Keratinocyte (primary cell): ENCODE measurements around the gene NLRC5. TPM values are rescaled to one million over a fixed set of nuclear protein-coding genes. Genes with fewer than 3 reads are reported as not detected.

Experiments
- DNase-seq: peaks from one replicate; pipeline ENCODE4 v3.0.0-alpha.2; 2011; ENCODE audit warnings: low read depth, missing footprints, low spot score
- FAIRE-seq: peaks from 2 replicates; lab custom pipeline; 2011; peaks lifted over from hg19 to GRCh38; lab: Jason Lieb, UNC
- H2AFZ ChIP-seq: 2 replicates; pipeline ENCODE4 v1.6.0; 2012; ENCODE audit warnings: low read length, control low read depth, inconsistent platforms; ENCODE audit not compliant: control insufficient read depth
- H3K27ac ChIP-seq: 2 replicates; pipeline ENCODE4 v1.5.1; 2011; ENCODE audit warnings: low read length; ENCODE audit not compliant: control insufficient read depth, insufficient read depth
- H3K27me3 ChIP-seq: 3 replicates; pipeline ENCODE4 v1.6.0; 2011; ENCODE audit warnings: low read length; ENCODE audit not compliant: control insufficient read depth, insufficient read depth; ENCODE audit errors: extremely low read depth
- H3K36me3 ChIP-seq, 2 experiments: 2 replicates in 1 of 2; 3 replicates in 1 of 2; pipeline ENCODE4 v1.5.1; 2011; ENCODE audit warnings: low read length in 2 of 2, mild to moderate bottlenecking in 1 of 2; ENCODE audit not compliant: control insufficient read depth in 2 of 2, insufficient read depth in 2 of 2; ENCODE audit errors: extremely low read depth in 1 of 2
- H3K4me1 ChIP-seq: 3 replicates; pipeline ENCODE4 v1.5.1; 2011; ENCODE audit warnings: low read length; ENCODE audit not compliant: control insufficient read depth, insufficient read depth; ENCODE audit errors: extremely low read depth
- H3K4me2 ChIP-seq: 3 replicates; pipeline ENCODE4 v1.6.0; 2011; ENCODE audit warnings: low read depth, low read length; ENCODE audit not compliant: control insufficient read depth, insufficient read depth; ENCODE audit errors: extremely low read depth
- H3K4me3 ChIP-seq, 3 experiments: fragments of 200-600 bp in 1 of 3; sonication (generic) in 1 of 3; 2 replicates in 2 of 3; 3 replicates in 1 of 3; pipeline ENCODE4 v1.5.1; 2011 to 2016; ENCODE audit warnings: low read length in 3 of 3, mild to moderate bottlenecking in 3 of 3, control low read depth in 2 of 3, inconsistent platforms in 1 of 3, low read depth in 1 of 3, mixed read lengths in 1 of 3, mixed run types in 1 of 3, moderate library complexity in 1 of 3; ENCODE audit not compliant: control insufficient read depth in 2 of 3, insufficient read depth in 2 of 3; ENCODE audit errors: extremely low read depth in 1 of 3
- H3K79me2 ChIP-seq: 2 replicates; pipeline ENCODE4 v1.6.0; 2012; ENCODE audit warnings: low read length; ENCODE audit not compliant: control insufficient read depth, insufficient read depth
- H3K9ac ChIP-seq: 3 replicates; pipeline ENCODE4 v1.6.0; 2011; ENCODE audit warnings: low read length; ENCODE audit not compliant: control insufficient read depth, insufficient read depth; ENCODE audit errors: extremely low read depth
- H3K9me1 ChIP-seq: 3 replicates; pipeline ENCODE4 v1.6.0; 2011; ENCODE audit warnings: low read length; ENCODE audit not compliant: control insufficient read depth, insufficient read depth; ENCODE audit errors: extremely low read depth
- H3K9me3 ChIP-seq: 2 replicates; pipeline ENCODE4 v1.5.1; 2012; ENCODE audit warnings: low read depth, low read length; ENCODE audit not compliant: control insufficient read depth
- H4K20me1 ChIP-seq: 3 replicates; pipeline ENCODE4 v1.6.0; 2011; ENCODE audit warnings: low read length; ENCODE audit not compliant: control insufficient read depth, insufficient read depth; ENCODE audit errors: extremely low read depth
- CTCF ChIP-seq, 3 experiments: IDR thresholded peaks in 1 of 3; conservative IDR thresholded peaks in 1 of 3; optimal IDR thresholded peaks in 1 of 3; 2 replicates in 2 of 3; 3 replicates in 1 of 3; pipeline versions ENCODE3 to v1.5.1; 2011; ENCODE audit warnings: low read length in 3 of 3, mild to moderate bottlenecking in 3 of 3, moderate library complexity in 2 of 3, control low read depth in 1 of 3, inconsistent platforms in 1 of 3; ENCODE audit not compliant: insufficient read depth in 2 of 3; ENCODE audit errors: extremely low read depth in 1 of 3
- EZH2 ChIP-seq: IDR thresholded peaks from one replicate; pipeline ENCODE4 v1.6.1; 2012; ENCODE audit warnings: inconsistent platforms, mild to moderate bottlenecking, low read length, moderate library complexity
- dilution Hi-C: fragments of 300-500 bp; cut with MboI; formaldehyde crosslinking; loops from one replicate; pipeline ENCODE4 v1.7.0; 2020; ENCODE audit warnings: low sequenced_read_pairs; ENCODE audit not compliant: extremely low pct_ligation_motif_present
- polyA plus RNA-seq, 5 experiments: library from polyadenylated mRNA; depleted of rRNA in 3 of 5; stranded (reverse) in 3 of 5; stranded (forward) in 1 of 5; unstranded in 1 of 5; fragments of >200 nt; gene quantifications; 1 replicate in 1 of 5; 2 replicates in 3 of 5; 3 replicates in 1 of 5; pipeline versions ENCODE4 v1.2.1 to v1.2.3, GENCODE V29; 2011 to 2012; ENCODE audit warnings: missing spikeins in 2 of 5, low read depth in 1 of 5, low replicate concordance in 1 of 5

Gene NLRC5
- polyA plus RNA-seq, 1 donor (not counting 4 experiments of a cell fraction or from before 2014, with no cell fraction given), result 7.8 TPM

DNA sequence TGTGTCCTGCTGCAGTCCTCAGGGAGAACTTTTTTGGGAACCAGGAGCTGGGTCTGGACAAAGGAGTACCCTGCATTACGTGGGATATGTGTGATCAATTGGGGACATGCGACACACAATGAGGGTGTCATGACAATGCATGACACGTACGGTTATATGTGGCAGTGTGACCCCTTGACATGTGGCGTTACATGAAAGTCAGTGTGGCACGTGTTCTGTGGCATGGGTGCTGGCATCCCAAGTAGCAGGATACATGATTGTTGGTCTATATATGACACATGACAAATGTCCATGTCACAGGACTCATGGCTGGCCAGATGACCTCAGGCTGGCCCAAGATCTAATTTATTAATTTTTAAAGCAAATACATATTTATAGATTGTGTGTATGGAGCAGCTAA lies 93.3 kb downstream of the NLRC5 start:
- H3K36me3 ChIP-seq, result no peaks in the 10 kb centered on the region
- no peak overlapping the region for H3K4me2 ChIP-seq
- no peak for TF ChIP-seq CTCF (optimal IDR thresholded peaks at IDR 0.05 in 1 of 3, IDR thresholded peaks at IDR 0.05 in 1 of 3, conservative IDR thresholded peaks at IDR 0.05 in 1 of 3; ENCODE audit: extremely low read depth in 1 of 3, insufficient read depth in 2 of 3, low read length in 3 of 3)
- no peak for TF ChIP-seq EZH2
- no peaks in the 10 kb centered on the region for H3K27me3 ChIP-seq
- no peak overlapping the region for H3K9ac ChIP-seq
- no peak overlapping the region for H3K27ac ChIP-seq
- H3K9me1 ChIP-seq, result no peaks in the 10 kb centered on the region
- no peak overlapping the region for H2AFZ ChIP-seq
- FAIRE-seq (no peak), DNase-seq (no peak)
- H3K79me2 ChIP-seq, result no peaks in the 10 kb centered on the region
- no peaks in the 10 kb centered on the region for H3K4me1 ChIP-seq
- no peaks in the 10 kb centered on the region for H3K9me3 ChIP-seq
- no peaks in the 10 kb centered on the region for H4K20me1 ChIP-seq
- H3K4me3 ChIP-seq, result no peak overlapping the region
- dilution Hi-C loops, result no loop called here

GRCh38 chr16:57083485-57084126 lies 94.2 kb downstream of the NLRC5 start:
- H3K79me2 ChIP-seq, result no peaks in the 10 kb centered on the region
- no peak overlapping the region for H3K4me2 ChIP-seq
- FAIRE-seq (no peak), DNase-seq (no peak)
- no peaks in the 10 kb centered on the region for H3K9me3 ChIP-seq
- H3K4me3 ChIP-seq, result no peak overlapping the region
- no peaks in the 10 kb centered on the region for H3K36me3 ChIP-seq
- H3K9me1 ChIP-seq, result no peaks in the 10 kb centered on the region
- no peaks in the 10 kb centered on the region for H4K20me1 ChIP-seq
- no peaks in the 10 kb centered on the region for H3K27me3 ChIP-seq
- dilution Hi-C loops, result no loop called here
- no peak overlapping the region for H2AFZ ChIP-seq
- no peaks in the 10 kb centered on the region for H3K4me1 ChIP-seq
- H3K27ac ChIP-seq, result no peak overlapping the region
- TF ChIP-seq CTCF (optimal IDR thresholded peaks at IDR 0.05 in 1 of 3, IDR thresholded peaks at IDR 0.05 in 1 of 3, conservative IDR thresholded peaks at IDR 0.05 in 1 of 3; ENCODE audit: extremely low read depth in 1 of 3, insufficient read depth in 2 of 3, low read length in 3 of 3) (no peak), EZH2 (no peak)
- H3K9ac ChIP-seq, result no peak overlapping the region
